ENCODE data around the gene SUSD4. TPM values are rescaled to one million over a fixed set of nuclear protein-coding genes. Genes with fewer than 3 reads are reported as not detected.

SUSD4 gene
- total and polyA plus RNA-seq, 2 donors (not counting 3 experiments of a cell fraction or from before 2014, with no cell fraction given): not detected

- CTCF ChIA-PET: no interaction called here
- FAIRE-seq: no peak
- intact Hi-C loops (cut with micrococcal nuclease): no loop called here
Observed at GRCh38 chr1:223223091-223223995, 140.6 kb downstream of the SUSD4 start.

More at GRCh38 chr1:223223091-223223995, 140.6 kb downstream of the SUSD4 start:
- Histone ChIP-seq H3K27ac (ENCODE audit: insufficient read depth, low read depth, low read length) (no peak overlapping the region), H3K9me3 (replicated peaks; ENCODE audit: control insufficient read depth, insufficient read depth, low read length) (no peaks in the 10 kb centered on the region), H3K4me2 (ENCODE audit: insufficient read depth, low read length) (no peak overlapping the region), H3K36me3 (ENCODE audit: control insufficient read depth in 2 of 2, extremely low read depth in 1 of 2, insufficient read depth in 2 of 2, low read length in 2 of 2) (no peaks in the 10 kb centered on the region), H3K79me2 (ENCODE audit: control insufficient read depth, insufficient read depth, low read length) (no peaks in the 10 kb centered on the region), H3K9ac (replicated peaks; ENCODE audit: extremely low read depth, insufficient read depth, low read length) (no peak overlapping the region), H3K4me3 (replicated peaks in 1 of 3; ENCODE audit: insufficient read depth in 1 of 3, low read depth in 1 of 3, low read length in 3 of 3) (no peak overlapping the region), H3K27me3 (ENCODE audit: control insufficient read depth in 2 of 2, insufficient read depth in 2 of 2, low read length in 2 of 2) (peaks cover 0 to 2% of the 10 kb centered on the region in 2 experiments), H3K4me1 (ENCODE audit: control insufficient read depth, extremely low read depth, insufficient read depth, low read length) (no peaks in the 10 kb centered on the region), H2AFZ (ENCODE audit: low read depth, low read length) (no peak overlapping the region), H4K20me1 (replicated peaks; ENCODE audit: control insufficient read depth, extremely low read depth, insufficient read depth, low read length) (no peaks in the 10 kb centered on the region), H3K9me1 (replicated peaks; ENCODE audit: control insufficient read depth, extremely low read depth, insufficient read depth, low read length) (no peaks in the 10 kb centered on the region)
- POLR2A ChIA-PET: no interaction called here
- DNase-seq (ENCODE audit: low read depth, low spot score): no peak
- no peak for TF ChIP-seq GATA2 (IDR thresholded peaks at IDR 0.05; ENCODE audit: insufficient read depth, insufficient read length, low read depth, low read length)
- no peak for TF ChIP-seq JUN (IDR thresholded peaks at IDR 0.05; ENCODE audit: borderline replicate concordance, insufficient read depth, insufficient read length, low read depth)
- no peak for TF ChIP-seq EZH2 (IDR thresholded peaks at IDR 0.05; ENCODE audit: borderline replicate concordance, low read depth, low read length, severe bottlenecking)
- no peak for TF ChIP-seq MAX (IDR thresholded peaks at IDR 0.05; ENCODE audit: insufficient read depth, insufficient read length)
- no peak for TF ChIP-seq FOS (IDR thresholded peaks at IDR 0.05; ENCODE audit: borderline replicate concordance, insufficient read depth, low read length)
- TF ChIP-seq POLR2A (IDR thresholded peaks at IDR 0.05; ENCODE audit: low read depth, low read length): no peak
- no peak for TF ChIP-seq MYC (IDR thresholded peaks at IDR 0.05; ENCODE audit: low read depth, low read length)
- TF ChIP-seq CTCF (IDR thresholded peaks at IDR 0.05; ENCODE audit: extremely low read depth in 1 of 2, insufficient read depth in 1 of 2, low read depth in 1 of 2, low read length in 2 of 2): no peak
- no peak for TF ChIP-seq POLR2AphosphoS5 (IDR thresholded peaks at IDR 0.05; ENCODE audit: insufficient read depth, low read depth, low read length)
- dilution Hi-C loops (cut with MboI; ENCODE audit: extremely low pct_ligation_motif_present, low sequenced_read_pairs): no loop called here
- no TSS peak for BruUV-seq (replicated peaks)
